Sigmoid colon (tissue), 7 donors: ENCODE measurements around the gene PCDHGA1. TPM values are rescaled to one million over a fixed set of nuclear protein-coding genes. Genes with fewer than 3 reads are reported as not detected.

Experiments used
- DNase-seq: peaks from one replicate; pipeline ENCODE4 v3.0.0-alpha.2; 2019
- H3K27ac ChIP-seq, 4 donors: fragments of 200-600 bp; sonication (generic); one replicate each; pipeline ENCODE4 v1.5.1; 2016 to 2019; ENCODE audit warnings: mild to moderate bottlenecking in 1 of 4
- H3K27me3 ChIP-seq, 3 donors: fragments of 200-600 bp; sonication (generic); one replicate each; pipeline ENCODE4 v1.5.1; 2019; ENCODE audit warnings: mild to moderate bottlenecking in 1 of 3
- H3K36me3 ChIP-seq, 4 donors: fragments of 200-600 bp; sonication (generic); one replicate each; pipeline ENCODE4 v1.5.1; 2016 to 2019
- H3K4me1 ChIP-seq, 4 donors: fragments of 200-600 bp; sonication (generic); one replicate each; pipeline ENCODE4 v1.5.1; 2017 to 2019
- H3K4me3 ChIP-seq, 4 donors: fragments of 200-600 bp; sonication (generic); one replicate each; pipeline ENCODE4 v1.5.1; 2017 to 2019; ENCODE audit warnings: mild to moderate bottlenecking in 2 of 4, moderate library complexity in 1 of 4
- H3K9me3 ChIP-seq, 4 donors: fragments of 200-600 bp in 3 of 4; sonication (generic) in 3 of 4; one replicate each; pipeline versions ENCODE4 v1.5.1 to v1.6.1; 2013 to 2019
- CTCF ChIP-seq, 4 experiments: fragments of 450-650 bp in 3 of 4; fragments of 200-600 bp in 1 of 4; IDR thresholded peaks; one replicate each; pipeline ENCODE4 v1.5.1; 2016 to 2019; ENCODE audit warnings: antibody characterized with exemption in 4 of 4, mild to moderate bottlenecking in 3 of 4, moderate library complexity in 2 of 4
- EP300 ChIP-seq, 4 donors: sonication (generic); formaldehyde crosslinking; IDR thresholded peaks; one replicate each; pipeline ENCODE4 v1.6.1; 2017; ENCODE audit warnings: antibody characterized with exemption in 4 of 4
- POLR2A ChIP-seq, 2 donors: fragments of 450-650 bp; IDR thresholded peaks; one replicate each; pipeline ENCODE4 v1.6.1; 2016; ENCODE audit warnings: antibody characterized with exemption in 2 of 2, mild to moderate bottlenecking in 2 of 2, moderate library complexity in 2 of 2
- POLR2AphosphoS5 ChIP-seq, 4 donors: sonication (generic); formaldehyde crosslinking; IDR thresholded peaks; one replicate each; pipeline ENCODE4 v1.6.1; 2017; ENCODE audit warnings: antibody characterized with exemption in 4 of 4
- WGBS, 2 donors: extraction: QIAGEN DNeasy Blood & Tissue Kit; methylation state at CpG; one replicate each; pipeline ENCODE4 v1.1.7; 2013; 5-methylcytosine and 5-hydroxymethylcytosine counted together
- intact Hi-C: fragments of 100-400 bp; cut with DNase I; formaldehyde crosslinking; loops from one replicate; pipeline ENCODE4 v1.15.1; 2023
- polyA plus RNA-seq, 3 donors: library from polyadenylated mRNA; stranded (reverse); fragments of 200-250 nt; gene quantifications; one replicate each; pipeline ENCODE4 v1.2.3, GENCODE V29; 2013
- total RNA-seq, 4 donors: library from RNA; depleted of rRNA; stranded (reverse); fragments of >200 nt; gene quantifications; one replicate each; pipeline ENCODE4 v1.1.0, GENCODE V29; 2016
- donor health status: healthy with polysubstance abuse.
- donor health status: Bipolar disorder and iron deficiency.
- donor health status: healthy.

PCDHGA1 gene
- total and polyA plus RNA-seq, 7 donors: 0.26 to 1.4 (median 1.1) TPM; not detected in 2

DNA sequence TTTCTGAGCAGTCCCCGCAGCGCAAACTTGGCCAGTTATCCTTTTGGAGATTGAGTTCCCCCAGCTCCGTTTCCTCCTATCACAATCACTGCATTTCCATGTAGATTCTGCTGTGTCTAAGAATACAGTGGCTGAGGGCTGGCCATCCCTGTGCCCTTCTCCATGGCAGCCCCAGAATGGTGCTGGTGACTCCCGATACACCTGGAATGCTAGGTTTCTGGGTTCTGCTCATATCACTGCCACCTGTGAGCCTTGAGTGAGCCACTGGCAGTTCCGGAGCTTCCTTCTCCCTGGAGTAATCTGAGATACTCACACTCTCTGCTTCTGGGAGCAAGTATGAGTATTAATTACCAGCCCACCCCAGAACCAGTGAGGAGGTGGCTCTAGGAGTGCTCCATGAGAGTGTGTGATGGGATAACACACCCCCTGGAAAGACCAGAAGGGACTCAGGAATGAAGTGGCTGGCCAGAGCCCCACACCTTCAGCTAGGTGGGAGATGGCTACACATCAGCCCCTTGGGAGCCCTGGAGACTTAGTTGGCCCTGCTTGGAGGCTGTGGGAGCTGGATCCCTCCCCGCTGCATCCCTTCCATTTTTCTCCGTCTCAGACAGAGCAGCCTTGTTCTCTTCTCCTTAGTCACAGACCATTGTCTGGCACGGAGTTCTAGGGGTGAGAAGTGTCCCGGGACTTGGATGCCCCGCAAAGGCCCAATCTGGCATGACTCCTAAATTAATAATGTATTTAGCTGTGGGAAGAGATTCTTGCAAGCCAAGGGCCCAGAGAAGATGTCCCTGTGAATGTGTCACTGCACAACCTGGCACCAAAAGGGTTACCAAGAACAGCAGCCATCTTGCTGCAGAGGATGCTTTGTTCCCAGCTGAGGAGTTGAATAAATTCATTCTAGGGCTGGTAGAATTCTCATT is 163.4 kb downstream of the PCDHGA1 start:
- peaks cover 0 to 42% (median 31%) of the 10 kb centered on the region in 4 donors for H3K4me1 ChIP-seq
- peak; percentile 55 for DNase-seq
- H3K27me3 ChIP-seq: no peaks in the 10 kb centered on the region
- TF ChIP-seq POLR2A (IDR thresholded peaks at IDR 0.05): no peak
- no peak for TF ChIP-seq CTCF (IDR thresholded peaks at IDR 0.05)
- no peak for TF ChIP-seq POLR2AphosphoS5 (IDR thresholded peaks at IDR 0.05)
- TF ChIP-seq EP300 (IDR thresholded peaks at IDR 0.05): no peak
- 82 to 90% methylated on average over 10 of the region's 10 CpGs for WGBS, 2 donors
- intact Hi-C loops: no loop called here
- H3K27ac ChIP-seq: peak overlapping the region in 1 of 4 donors; percentile 14
- no peaks in the 10 kb centered on the region for H3K9me3 ChIP-seq
- peaks cover 0 to 59% (median 3%) of the 10 kb centered on the region in 4 donors for H3K36me3 ChIP-seq
- H3K4me3 ChIP-seq: no peak overlapping the region

DNA sequence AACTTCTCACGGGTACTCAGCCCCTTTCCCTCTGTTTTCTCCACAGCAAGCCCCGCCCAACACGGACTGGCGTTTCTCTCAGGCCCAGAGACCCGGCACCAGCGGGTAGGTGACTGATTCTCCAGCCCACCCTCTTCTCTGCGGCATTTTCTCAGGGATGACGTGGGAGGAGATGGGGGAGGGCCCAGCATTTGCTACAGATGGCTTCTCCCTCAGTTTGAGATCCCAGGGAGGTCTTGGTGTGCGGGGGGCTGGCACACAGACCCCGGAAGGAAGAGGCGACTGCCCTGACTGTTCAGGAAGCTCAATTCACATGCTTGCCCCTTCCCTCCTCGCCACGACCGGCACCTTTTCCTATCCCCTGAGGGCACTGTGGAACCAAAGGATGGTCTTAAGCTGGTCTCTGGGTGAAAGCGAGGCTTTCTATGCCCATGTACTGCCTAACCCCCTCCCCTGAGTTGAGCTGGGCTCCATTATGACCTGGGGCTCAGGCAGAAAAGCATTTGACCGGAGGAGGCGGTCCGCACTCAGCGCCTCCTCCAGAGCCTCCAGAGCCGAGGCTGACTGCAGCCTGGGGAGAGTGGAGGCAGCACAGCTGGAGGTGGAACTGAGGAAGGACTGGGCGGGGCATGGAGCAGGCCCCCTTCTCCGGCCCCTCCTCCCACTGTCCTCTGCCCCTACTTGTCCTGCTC is 164.6 kb downstream of the PCDHGA1 start:
- intact Hi-C loops: no loop called here
- 55 to 86% methylated on average over 22 of the region's 22 CpGs for WGBS, 2 donors
- Histone ChIP-seq H3K36me3 (peaks cover 0 to 58% (median 3%) of the 10 kb centered on the region in 4 donors), H3K4me1 (peaks cover 0 to 30% (median 22%) of the 10 kb centered on the region in 4 donors), H3K9me3 (no peaks in the 10 kb centered on the region), H3K4me3 (no peak overlapping the region), H3K27ac (no peak overlapping the region), H3K27me3 (no peaks in the 10 kb centered on the region)
- TF ChIP-seq POLR2A (IDR thresholded peaks at IDR 0.05) (no peak), CTCF (IDR thresholded peaks at IDR 0.05) (no peak), POLR2AphosphoS5 (IDR thresholded peaks at IDR 0.05) (no peak), EP300 (IDR thresholded peaks at IDR 0.05) (no peak)
- DNase-seq: peak; percentile 57

GRCh38 chr5:141495453-141495811 is 165.1 kb downstream of the PCDHGA1 start:
- Histone ChIP-seq H3K4me1 (peaks cover 0 to 30% (median 22%) of the 10 kb centered on the region in 4 donors), H3K36me3 (peaks cover 0 to 52% (median 3%) of the 10 kb centered on the region in 4 donors), H3K9me3 (no peaks in the 10 kb centered on the region), H3K4me3 (no peak overlapping the region), H3K27me3 (no peaks in the 10 kb centered on the region), H3K27ac (no peak overlapping the region)
- intact Hi-C loops: no loop called here
- no peak for TF ChIP-seq POLR2AphosphoS5 (IDR thresholded peaks at IDR 0.05)
- no peak for TF ChIP-seq EP300 (IDR thresholded peaks at IDR 0.05)
- TF ChIP-seq CTCF (IDR thresholded peaks at IDR 0.05): no peak
- WGBS, 2 donors: 82 to 92% methylated on average over 8 of the region's 8 CpGs
- peak; percentile 10 for DNase-seq

- H3K27ac ChIP-seq: no peak overlapping the region
These were observed 165.7 kb downstream of the PCDHGA1 start for GRCh38 chr5:141496038-141496437.

More at GRCh38 chr5:141496038-141496437, 165.7 kb downstream of the PCDHGA1 start:
- no peak for TF ChIP-seq POLR2AphosphoS5 (IDR thresholded peaks at IDR 0.05)
- no peak for TF ChIP-seq EP300 (IDR thresholded peaks at IDR 0.05)
- no peak for TF ChIP-seq POLR2A (IDR thresholded peaks at IDR 0.05)
- no peak for TF ChIP-seq CTCF (IDR thresholded peaks at IDR 0.05)
- Histone ChIP-seq H3K36me3 (peaks cover 0 to 47% (median 2%) of the 10 kb centered on the region in 4 donors), H3K9me3 (no peaks in the 10 kb centered on the region), H3K4me3 (no peak overlapping the region), H3K27me3 (no peaks in the 10 kb centered on the region), H3K4me1 (peaks cover 0 to 30% (median 22%) of the 10 kb centered on the region in 4 donors)
- WGBS, 2 donors: 79 to 93% methylated on average over 4 of the region's 4 CpGs
- intact Hi-C loops: no loop called here
- peak; percentile 37 for DNase-seq
